Superior temporal gyrus (tissue), 1 donor: Measurements from ENCODE around the gene SLC13A2.
"Not testable (repeated sequence)": the region's sequence is repeated elsewhere in the genome, so short reads cannot be mapped to it uniquely, and the experiment has no call there.

Source experiments
- DNase-seq: peaks from one replicate; pipeline ENCODE4 v3.0.0-alpha.2; 2016; ENCODE audit errors: extremely low spot score

Gene SLC13A2

GRCh38 chr17:28514561-28515002 is 41.1 kb downstream of the SLC13A2 start:
- DNase-seq: no peak

DNA sequence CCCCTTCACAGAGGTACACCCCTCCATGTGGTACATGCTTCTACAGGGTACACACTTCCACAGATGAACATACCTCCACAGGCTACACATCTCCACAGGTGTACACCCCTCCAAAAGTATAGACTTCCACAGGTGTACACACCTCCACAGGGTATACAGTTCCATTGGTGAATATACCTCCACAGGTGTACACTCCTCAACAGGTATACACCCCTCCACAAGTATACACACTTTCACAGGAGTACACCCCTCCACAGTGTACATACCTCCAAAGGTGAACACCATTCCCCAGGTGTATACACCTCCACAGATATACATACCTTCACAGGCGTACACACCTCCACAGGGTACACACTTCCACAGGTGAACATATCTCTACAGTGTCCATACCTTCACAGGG is 42.1 kb downstream of the SLC13A2 start:
- no peak for DNase-seq

GRCh38 chr17:28518132-28518531 is 44.7 kb downstream of the SLC13A2 start:
- no peak for DNase-seq

DNA sequence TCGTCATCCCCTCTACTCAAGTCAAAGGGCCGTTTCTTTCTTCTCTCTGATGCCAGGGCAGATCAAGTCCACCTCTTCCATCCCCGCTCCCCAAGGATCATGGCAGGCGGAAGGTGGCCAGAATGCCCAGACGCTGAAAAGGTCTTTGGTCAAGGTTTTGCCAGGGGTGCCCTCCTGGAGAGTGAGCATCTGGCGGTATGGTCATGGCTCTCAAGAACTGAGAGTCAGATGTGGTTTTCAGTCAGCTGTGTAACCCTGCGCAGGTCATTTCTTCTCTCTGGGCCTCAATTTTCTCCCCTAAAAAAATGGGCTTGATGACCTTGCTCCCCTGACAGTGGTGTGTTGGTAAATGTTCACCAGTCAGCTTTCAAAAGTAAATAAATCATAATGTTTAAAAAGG is 45.1 kb downstream of the SLC13A2 start:
- DNase-seq: no peak

DNA sequence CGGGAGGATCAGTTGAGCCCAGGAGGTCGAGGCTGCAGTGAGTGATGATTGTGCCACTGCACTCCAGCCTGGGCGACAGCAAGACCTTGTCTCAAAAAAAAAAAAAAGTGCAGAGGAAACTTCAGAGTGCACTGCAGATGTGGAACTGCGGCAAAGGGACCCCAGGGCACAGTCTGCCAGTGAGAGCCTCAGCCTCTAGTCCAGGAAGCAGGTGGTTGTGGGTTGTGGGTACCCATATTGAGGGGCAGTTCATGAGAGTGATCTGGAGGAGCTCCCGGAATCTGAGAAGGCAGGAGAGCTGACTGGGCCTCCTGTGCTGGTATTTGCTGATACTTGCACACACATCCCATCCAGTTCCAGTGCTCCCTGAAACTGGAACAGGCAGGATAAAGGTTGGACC is 45.8 kb downstream of the SLC13A2 start:
- DNase-seq: no peak

DNA sequence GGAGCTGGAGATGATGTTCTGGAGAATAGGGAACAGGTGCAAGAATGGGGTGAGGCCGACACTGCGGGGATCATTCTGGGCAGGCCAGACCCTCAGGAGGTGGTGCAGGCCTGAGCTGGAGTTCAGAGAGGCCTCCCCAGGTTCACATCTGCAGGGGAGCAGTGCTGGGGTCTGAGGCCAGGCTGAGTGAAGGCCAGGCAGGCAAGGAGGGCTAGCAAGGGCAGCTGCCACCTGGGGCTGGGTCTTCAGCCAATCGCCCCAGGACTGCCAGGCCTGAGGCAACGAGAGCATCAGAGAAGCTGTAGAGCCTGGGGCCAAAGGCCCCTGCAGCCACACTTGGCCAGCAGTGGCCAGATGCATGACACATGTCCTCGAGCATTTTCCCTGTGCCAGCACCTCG is 47.2 kb downstream of the SLC13A2 start:
- DNase-seq: no peak

GRCh38 chr17:28521311-28522085 is 48.1 kb downstream of the SLC13A2 start:
- DNase-seq: no peak

GRCh38 chr17:28522281-28522680 is 48.8 kb downstream of the SLC13A2 start:
- not testable (repeated sequence) for DNase-seq

DNA sequence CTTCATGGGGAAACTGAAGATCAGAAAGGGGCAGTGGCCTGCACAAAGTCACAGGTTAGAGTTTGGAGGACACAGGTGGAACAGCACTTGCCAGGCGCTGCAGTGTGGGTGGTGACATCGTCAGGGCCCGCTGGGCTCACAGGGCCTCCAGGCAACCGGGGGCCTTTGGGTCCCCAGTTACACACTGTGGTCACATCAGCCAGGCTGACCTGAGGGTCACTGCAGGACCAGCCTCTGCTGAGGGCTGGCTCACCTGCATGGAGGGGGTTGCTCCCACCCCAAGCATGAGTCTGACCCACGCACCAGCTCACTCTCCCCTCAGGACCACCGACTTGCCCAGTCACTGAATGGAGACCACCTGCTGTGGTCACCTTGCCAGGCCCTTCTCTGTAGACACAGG is 49.7 kb downstream of the SLC13A2 start:
- DNase-seq: no peak

DNA sequence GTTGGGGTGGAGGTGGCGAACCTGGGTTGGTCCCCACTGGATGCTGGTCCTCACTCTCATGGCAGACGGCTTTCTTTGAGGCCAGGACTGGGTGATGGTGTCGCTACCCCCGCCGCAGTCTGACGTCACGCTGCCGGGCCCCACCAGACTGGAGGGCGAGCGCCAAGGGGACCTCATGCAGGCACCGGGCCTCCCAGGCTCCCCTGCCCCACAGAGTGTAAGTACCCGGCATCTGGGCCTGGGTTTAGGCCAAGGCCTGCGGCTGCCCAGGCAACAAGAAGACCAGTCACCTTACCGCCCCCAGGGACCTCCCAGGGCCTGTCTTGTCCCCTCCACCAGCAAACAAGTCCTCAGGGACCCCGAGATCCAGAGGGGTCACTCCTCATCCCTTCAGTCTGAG is 50.4 kb downstream of the SLC13A2 start:
- DNase-seq: no peak

DNA sequence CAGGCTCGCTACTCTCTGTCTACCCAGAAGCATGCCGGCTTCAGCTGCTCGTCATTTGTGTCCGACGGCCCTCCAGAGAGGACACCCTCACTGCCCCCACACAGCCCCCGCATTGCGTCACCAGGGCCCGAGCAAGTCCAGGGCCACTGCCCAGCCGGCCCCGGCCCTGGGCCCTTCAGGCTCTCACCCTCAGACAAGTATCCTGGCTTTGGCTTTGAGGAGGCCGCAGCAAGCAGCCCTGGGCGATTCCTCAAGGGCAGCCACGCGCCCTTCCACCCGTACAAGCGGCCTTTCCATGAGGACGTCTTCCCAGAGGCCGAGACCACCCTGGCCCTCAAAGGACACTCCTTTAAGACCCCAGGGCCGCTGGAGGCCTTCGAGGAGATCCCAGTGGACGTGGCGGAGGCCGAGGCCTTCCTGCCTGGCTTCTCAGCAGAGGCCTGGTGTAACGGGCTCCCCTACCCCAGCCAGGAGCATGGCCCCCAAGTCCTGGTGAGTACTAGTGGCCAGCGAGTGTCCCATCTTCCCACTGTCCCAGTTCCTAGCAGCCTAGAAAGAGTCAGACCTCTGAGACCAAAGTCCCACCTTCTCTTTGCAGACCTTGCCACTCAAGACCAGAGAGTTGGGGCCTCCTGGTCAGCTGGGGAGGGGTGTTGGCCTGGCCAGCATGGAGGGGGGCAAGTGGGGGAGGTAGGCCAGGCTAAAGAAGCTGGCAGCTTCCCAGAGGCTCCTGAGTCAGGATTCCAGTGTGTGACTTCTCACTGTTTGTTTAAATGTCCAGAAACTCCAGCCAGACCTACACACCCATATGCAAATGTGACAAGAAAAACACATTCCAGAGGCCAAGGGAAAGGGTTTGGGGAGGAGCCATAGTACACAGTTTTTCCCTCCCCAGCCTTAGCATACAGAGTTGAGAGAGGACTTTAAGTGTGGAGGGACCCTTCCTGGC is 51.3 kb downstream of the SLC13A2 start:
- no peak for DNase-seq

DNA sequence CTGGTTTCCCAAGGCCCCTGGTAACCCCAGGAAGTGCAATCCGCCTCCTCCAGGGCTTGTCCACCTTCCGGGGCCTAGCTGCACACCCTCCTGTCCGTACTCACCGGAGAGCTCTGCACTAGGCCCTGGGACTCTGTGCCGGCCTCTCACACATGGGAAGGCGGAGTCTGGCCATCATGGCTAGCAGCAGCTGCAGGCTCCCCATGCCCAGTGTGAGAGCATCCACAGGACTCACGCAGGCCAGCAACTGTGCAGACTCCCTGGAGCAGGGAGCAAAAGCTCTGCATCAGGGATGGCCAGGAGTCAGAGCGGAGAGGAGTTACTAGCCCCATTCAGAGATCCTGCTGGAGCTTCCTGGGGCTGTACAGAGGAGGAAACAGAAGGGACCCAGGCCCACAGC is 52.9 kb downstream of the SLC13A2 start:
- DNase-seq: no peak

DNA sequence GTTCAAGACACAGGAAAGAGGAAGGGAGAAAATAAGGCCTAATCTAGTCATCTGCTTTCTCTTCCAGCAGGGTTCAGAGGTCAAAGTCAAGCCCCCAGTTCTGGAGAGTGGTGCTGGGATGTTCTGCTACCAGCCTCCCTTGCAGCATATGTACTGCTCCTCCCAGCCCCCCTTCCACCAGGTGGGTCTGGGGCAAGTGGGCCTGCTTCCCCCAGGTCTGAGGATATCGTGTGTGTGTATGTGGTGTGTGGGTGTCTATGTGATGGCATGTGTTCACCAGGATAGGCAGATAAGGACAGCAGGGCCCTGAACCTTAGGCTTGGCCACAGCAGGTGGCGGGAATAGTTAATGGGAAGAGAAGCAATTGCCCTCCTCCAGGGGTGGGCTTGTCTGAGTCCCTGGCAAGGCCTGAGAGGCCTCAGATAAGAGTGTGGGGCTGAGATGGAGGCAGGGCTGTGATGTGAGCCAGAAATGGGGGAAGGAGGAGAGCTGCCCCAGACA is 53.8 kb downstream of the SLC13A2 start:
- DNase-seq: no peak

DNA sequence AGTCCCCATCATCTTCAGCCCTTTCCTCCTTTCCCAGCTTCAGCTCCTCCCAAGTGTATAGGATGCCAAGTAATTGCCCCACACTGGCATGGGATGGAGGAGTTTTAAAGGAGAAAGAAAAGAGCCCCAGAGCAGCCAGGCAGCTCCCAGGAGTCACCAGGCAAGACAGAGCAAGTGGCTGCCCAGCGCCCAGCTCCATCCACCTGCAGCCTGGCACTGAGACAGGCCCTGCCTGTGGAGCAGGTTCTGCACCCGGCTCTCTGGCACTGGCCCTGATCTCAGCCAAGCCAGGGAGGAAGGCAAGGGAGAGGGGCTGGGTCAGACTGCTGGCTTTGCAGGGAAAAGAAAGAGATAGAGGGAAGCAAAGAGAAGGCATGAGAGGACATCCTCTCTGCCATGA is 54.4 kb downstream of the SLC13A2 start:
- DNase-seq: no peak

GRCh38 chr17:28528327-28529012 is 55.0 kb downstream of the SLC13A2 start:
- DNase-seq: no peak

DNA sequence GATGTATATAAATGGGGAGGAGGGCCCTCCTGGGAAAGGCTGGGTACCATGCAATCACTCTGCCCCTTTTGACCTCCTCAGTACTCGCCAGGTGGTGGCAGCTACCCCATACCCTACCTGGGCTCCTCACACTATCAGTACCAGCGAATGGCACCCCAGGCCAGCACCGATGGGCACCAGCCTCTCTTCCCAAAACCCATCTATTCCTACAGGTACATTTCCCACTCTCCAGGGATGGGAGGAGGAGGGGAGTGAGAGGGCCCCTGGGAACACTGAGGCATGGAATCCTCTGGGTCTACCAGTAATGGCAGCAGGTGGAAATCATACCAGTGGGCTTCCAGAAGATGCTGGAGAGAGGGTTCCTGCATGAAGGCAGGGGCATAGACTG is 55.6 kb downstream of the SLC13A2 start:
- DNase-seq: no peak

- DNase-seq: no peak
Observed at GRCh38 chr17:28530250-28530649, 56.8 kb downstream of the SLC13A2 start.

- DNase-seq: no peak
Observed at GRCh38 chr17:28530926-28531325, 57.5 kb downstream of the SLC13A2 start.

GRCh38 chr17:28532050-28532960 is 58.9 kb downstream of the SLC13A2 start:
- no peak for DNase-seq

DNA sequence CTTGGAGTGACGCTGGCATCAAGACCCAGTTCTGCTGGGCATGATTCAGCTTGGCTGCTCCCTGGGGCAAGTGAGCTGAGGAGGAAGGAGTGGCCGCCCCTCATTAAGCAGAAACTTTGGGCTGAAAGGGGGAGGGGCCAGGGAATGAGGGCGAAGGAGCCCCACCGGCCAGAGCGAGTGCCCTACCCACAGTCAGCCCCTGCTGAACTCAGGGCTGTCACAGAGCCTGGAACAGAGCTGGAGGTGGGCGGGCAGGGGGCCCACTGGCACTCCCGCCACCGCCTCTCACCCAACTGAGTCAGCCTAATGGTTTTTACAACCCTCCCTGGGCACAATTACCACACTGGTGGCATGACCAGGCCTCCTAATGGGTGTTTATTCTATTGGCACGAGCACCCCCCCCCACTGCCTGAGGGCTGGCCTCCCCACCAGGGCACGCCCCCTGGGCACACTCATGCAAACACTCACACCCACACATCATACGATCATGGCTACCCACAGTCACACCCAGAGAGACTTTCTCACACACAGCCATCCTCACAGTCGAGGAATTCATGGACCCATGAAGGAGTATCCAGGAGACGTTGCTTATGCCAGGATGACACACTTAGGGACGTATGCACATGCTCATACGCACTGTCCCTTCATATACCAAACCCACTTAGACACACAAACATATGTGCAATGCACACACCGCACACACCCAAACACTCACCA is 59.8 kb downstream of the SLC13A2 start:
- DNase-seq: no peak
